ENCODE measurements around the gene CLK1.
"Not testable (repeated sequence)": the region's sequence is repeated elsewhere in the genome, so short reads cannot be mapped to it uniquely, and the experiment has no call there.

GRCh38 chr2:200881715-200882249 lies 17.3 kb upstream of the CLK1 start:
- not testable (repeated sequence) for TF ChIP-seq HOXA7 (CRISPR knock-in tag; IDR thresholded peaks at IDR 0.05); NAIF1 (CRISPR knock-in tag; IDR thresholded peaks at IDR 0.05; ENCODE audit: borderline replicate concordance); RAD21 (CRISPR knock-in tag; IDR thresholded peaks at IDR 0.05); JUNB (CRISPR knock-in tag; IDR thresholded peaks at IDR 0.05; ENCODE audit: borderline replicate concordance); ZNF343 (CRISPR knock-in tag; IDR thresholded peaks at IDR 0.05); POLR2A (IDR thresholded peaks at IDR 0.05; ENCODE audit: insufficient read depth in 1 of 2, low read depth in 2 of 2, low read length in 2 of 2)
- TF ChIP-seq, protein P1, sequence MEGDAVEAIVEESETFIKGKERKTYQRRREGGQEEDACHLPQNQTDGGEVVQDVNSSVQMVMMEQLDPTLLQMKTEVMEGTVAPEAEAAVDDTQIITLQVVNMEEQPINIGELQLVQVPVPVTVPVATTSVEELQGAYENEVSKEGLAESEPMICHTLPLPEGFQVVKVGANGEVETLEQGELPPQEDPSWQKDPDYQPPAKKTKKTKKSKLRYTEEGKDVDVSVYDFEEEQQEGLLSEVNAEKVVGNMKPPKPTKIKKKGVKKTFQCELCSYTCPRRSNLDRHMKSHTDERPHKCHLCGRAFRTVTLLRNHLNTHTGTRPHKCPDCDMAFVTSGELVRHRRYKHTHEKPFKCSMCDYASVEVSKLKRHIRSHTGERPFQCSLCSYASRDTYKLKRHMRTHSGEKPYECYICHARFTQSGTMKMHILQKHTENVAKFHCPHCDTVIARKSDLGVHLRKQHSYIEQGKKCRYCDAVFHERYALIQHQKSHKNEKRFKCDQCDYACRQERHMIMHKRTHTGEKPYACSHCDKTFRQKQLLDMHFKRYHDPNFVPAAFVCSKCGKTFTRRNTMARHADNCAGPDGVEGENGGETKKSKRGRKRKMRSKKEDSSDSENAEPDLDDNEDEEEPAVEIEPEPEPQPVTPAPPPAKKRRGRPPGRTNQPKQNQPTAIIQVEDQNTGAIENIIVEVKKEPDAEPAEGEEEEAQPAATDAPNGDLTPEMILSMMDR (CRISPR knock-in tag; IDR thresholded peaks at IDR 0.05): not testable (repeated sequence)
- TF ChIP-seq, protein P2, sequence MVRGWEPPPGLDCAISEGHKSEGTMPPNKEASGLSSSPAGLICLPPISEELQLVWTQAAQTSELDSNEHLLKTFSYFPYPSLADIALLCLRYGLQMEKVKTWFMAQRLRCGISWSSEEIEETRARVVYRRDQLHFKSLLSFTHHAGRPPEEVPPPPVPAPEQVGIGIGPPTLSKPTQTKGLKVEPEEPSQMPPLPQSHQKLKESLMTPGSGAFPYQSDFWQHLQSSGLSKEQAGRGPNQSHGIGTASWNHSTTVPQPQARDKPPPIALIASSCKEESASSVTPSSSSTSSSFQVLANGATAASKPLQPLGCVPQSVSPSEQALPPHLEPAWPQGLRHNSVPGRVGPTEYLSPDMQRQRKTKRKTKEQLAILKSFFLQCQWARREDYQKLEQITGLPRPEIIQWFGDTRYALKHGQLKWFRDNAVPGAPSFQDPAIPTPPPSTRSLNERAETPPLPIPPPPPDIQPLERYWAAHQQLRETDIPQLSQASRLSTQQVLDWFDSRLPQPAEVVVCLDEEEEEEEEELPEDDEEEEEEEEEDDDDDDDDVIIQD (CRISPR knock-in tag; IDR thresholded peaks at IDR 0.05; ENCODE audit: low read depth): not testable (repeated sequence)
